ENCODE measurements around the gene KPNA1.

- TF ChIP-seq MAX (IDR thresholded peaks at IDR 0.05; ENCODE audit: low read depth), result no peak
- no peak for TF ChIP-seq CTCF (IDR thresholded peaks at IDR 0.05)
- no peak for TF ChIP-seq TAF1 (IDR thresholded peaks at IDR 0.05; ENCODE audit: borderline replicate concordance, low read depth, low read length)
- TF ChIP-seq EP300 (IDR thresholded peaks at IDR 0.05; ENCODE audit: borderline replicate concordance in 1 of 2, low read depth in 1 of 2, low read length in 1 of 2), result no peak
- no peak for TF ChIP-seq USF2 (IDR thresholded peaks at IDR 0.05; ENCODE audit: borderline replicate concordance, low read depth, low read length)
Observed at GRCh38 chr3:122555275-122556071, 40.7 kb upstream of the KPNA1 start.

All from SK-N-SH (cell line).